Liver (tissue), 3 donors: Measurements from ENCODE around the gene MAML3.

ENCODE experiments used
- CTCF ChIP-seq: fragments of 150-350 bp; IDR thresholded peaks from 2 replicates; pipeline ENCODE4 v1.5.1; 2017; ENCODE audit warnings: improper control_type of control experiment, low read depth, low read length; ENCODE audit not compliant: missing input control
- HNF4G ChIP-seq: IDR thresholded peaks from 2 replicates; pipeline ENCODE4 v1.6.1; 2016; ENCODE audit warnings: antibody characterized with exemption
- donor health status: healthy.
- donor health status: healthy.

- no peak for TF ChIP-seq CTCF
- no peak for TF ChIP-seq HNF4G
These were observed 249.6 kb downstream of the MAML3 start for GRCh38 chr4:139904406-139904805.
